Stimulated activated CD4-positive, alpha-beta T cell treated with anti-CD3 and anti-CD28 coated beads, Interleukin-1b, Interleukin-23, amount 100 ng/mL, for 1 hour (primary cell): Measurements from ENCODE around the gene TCF4.

Experiments used
- DNase-seq, 2 donors: peaks; one replicate each; pipeline ENCODE4 v3.0.0-alpha.2; 2020; ENCODE audit warnings: low read depth in 2 of 2

TCF4 gene

DNA sequence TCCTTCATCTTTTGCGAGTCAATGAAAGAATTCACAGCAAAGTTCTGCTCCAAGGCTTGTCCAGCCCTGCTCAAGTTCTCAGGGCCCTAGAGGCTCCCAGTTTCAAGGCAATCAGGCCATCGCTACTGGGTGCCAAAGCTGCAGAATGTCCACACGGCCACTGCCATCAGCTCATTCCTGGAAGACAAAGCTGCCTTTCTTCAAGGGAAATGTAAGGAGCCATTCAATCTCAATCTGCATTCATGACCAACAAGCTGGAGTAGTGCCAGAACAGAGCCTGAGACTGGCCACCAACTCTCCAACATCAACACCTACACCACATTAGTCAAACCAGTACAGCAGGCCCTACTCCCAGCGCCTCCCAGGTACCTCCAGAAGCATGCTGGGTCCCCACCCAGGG lies 202.2 kb downstream of the TCF4 start:
- DNase-seq: no peak

DNA sequence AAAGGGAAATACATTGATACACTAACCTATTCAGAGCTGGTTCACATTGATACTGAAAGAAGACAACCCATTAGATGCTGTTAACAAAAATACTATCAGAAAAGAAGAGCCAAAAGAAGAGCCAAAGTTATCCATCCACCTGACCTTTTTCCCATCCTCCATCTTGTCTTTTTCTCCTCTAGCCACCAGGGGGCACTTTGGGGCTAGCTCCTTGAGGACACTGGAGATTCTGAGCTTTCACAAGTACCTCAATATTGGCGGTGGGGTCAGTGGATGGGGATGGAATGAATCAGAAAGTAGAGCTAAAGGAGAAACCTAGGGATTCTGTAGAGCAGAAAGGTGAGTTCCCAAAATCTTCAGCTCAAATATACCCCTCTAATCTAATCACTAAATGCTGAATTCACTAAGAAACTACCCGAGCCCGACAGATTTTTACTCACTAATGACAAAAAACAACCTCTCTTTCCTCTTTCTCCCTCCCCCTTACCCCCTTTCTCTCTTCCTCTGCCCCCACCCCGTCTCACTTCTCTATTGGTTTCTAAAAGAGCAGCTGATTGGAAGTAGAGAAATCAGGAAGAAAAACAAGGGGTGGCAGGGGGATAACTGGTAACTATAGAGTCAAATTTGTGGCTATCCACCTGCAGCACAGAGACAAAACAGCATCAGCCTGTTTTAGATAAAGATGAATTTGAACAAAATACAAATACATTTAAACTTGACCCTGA lies 203.3 kb downstream of the TCF4 start:
- no peak for DNase-seq

DNA sequence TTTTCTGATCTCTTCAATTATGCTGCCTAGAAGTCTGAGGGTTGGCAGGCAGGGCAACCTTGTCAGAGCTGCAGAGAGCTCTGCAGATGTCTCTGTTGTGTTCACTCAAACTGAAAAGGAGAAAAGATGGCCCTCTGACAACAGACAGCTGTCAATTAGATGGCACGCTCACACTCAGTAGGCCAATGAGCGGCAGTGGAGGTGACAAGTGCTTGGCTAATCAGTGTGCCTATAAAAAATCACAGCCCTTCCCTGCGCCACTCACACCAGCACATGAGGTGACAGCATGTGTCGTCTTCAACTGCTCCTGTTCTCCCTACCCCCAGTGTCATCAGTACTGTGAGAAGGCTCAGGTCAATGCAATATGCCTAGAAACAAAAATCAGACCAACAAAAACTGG lies 203.9 kb downstream of the TCF4 start:
- DNase-seq: no peak

DNA sequence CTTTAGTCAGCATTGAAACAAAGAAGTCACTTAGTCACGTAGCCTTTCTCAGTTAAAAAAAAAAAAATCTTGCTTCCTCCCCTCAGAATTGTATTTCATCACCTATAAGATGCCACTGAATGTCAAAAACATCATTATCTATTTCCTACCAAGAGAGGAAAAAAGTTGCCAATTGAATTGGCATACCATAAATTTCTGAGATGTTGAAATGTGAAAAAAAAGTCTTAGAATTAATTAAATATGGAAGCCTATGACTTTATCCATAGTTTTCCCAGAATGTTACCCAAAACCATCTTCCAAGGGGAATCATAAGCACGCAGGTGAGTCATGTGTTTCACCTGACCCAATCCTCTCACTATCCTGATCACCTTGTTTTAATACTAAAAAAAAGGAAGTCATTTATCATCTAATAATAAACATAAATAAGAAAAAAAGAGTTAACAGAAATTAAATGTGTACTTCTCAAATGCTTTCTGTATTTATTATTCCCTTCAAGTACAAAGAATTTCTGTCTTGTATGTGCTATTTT lies 205.7 kb downstream of the TCF4 start:
- DNase-seq: no peak

DNA sequence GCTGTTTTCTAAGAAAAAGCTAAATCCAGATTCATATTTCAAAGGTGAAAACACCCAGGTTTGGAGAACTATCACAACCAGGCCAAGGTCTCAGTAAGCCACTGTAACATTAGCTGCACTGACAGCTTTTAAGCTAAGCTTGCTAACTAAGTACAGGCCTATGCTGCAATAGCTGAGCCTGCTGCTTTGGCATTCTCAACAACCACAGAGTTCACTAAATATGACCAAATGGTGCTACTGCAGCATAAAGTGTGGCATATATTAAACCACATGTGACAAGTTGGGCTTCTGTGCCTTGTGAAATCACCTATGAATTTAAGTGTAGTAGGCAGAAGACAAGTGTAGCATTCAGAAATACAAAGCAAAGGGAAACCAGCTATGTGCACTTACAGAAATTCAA lies 206.7 kb downstream of the TCF4 start:
- DNase-seq: no peak

DNA sequence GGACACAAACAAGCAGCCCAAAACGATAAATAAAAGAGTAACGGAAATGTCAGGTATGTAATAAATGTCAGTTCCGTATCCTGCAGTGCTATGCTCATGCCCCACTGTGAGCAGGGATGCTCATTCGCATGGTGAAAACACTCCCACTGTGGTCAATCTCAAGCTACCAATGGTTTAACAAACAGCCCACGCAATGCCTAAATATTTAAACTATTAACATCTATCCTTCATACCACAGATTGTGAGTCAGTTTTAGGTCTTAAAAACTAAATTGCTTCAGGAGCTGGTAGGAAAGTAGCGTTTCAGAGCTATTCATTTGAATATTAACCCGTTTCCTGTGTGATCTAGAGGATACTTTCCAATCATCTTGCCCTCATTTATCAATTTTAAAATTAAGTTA lies 207.4 kb downstream of the TCF4 start:
- DNase-seq: no peak

DNA sequence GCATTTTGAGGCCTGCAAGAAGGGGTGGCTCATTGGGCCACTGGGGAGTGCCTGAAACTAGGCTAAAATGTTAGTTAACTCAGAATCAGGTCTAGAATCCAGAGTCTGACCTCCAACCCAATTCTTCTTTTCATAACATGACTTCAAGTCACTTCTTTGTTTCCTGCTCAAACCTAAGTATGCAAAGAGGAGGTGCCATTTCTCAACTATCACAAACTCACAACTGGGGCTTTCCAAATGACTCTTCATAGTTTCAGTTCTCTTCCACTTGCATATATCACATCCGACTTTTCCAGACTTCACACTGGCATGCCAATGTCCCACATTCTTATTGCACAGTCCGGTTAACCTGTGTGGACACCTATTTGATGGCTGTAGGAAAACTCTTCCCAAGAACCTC lies 211.6 kb downstream of the TCF4 start:
- DNase-seq: no peak

DNA sequence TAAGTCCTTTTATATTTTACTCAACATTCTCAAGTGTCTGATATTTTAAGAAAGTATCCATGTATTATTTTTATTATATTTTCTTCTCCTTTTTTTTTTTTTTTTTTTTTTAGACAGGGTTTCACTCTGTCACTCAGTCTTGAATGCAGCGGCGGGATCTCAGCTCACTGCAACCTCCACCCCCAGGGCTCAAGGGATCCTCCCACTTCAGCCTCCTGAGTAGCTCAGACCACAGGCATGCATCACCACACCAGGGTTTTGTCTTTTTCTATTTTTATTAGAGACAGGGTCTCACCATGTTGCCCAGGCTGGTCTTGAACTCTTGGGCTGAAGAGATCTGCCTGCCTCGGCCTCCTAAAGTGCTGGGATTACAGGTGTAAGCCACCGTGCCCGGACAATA lies 212.1 kb downstream of the TCF4 start:
- DNase-seq: no peak

DNA sequence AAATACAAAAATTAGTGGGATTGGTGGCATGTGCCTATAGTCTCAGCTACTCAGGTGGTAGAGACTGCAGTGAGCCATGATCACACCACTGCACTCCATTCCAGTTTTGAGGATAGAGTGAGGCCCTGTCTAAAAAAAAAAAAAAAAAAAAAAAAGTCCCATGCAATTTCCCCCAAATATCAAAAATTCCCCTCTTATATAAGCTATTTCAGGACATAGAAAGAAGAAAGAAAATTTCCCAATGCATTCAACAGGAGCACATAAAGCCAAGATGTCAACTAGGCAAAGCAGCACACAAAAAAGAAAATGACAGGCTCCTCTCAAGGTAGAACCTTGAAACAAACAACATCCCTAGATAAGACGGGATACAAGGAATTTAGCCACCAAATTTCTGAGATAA lies 213.3 kb downstream of the TCF4 start:
- no peak for DNase-seq

DNA sequence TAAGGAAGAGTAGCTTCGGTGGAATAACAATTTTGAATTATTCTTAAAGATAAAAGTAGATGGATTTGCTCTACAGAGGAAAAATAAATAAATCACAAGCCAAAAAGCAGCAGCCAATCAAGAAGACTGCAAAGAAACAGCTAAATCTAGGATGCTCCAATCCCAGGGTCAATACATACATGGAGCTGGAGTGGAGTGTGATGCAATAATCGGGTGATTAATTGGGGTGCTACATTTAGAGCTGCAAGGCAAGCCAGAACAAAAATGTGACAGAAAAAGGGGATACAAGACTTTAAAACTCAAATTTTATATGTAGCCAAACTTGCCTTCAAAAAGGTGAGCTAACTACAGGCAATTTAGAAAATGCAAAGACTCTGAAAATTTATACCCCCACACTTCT lies 215.8 kb downstream of the TCF4 start:
- no peak for DNase-seq

DNA sequence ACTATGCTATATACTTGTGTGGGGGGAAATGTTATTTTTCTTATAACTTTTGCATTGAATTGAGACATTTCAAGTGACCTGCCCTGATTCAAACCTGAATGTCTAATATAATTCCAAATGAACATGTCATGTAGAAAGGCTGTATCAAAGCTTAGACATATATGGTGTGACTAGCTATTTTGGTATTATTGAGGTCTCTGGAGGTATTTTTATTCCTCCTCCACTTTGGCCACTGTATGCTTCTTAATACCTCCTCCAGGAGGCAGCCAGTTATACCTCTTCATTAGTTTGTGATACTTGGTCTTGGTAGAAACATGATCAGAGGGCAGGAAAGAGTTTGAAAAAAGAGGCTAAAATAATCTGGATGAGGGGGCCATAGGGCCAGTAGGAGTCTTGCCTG lies 217.1 kb downstream of the TCF4 start:
- DNase-seq: no peak

DNA sequence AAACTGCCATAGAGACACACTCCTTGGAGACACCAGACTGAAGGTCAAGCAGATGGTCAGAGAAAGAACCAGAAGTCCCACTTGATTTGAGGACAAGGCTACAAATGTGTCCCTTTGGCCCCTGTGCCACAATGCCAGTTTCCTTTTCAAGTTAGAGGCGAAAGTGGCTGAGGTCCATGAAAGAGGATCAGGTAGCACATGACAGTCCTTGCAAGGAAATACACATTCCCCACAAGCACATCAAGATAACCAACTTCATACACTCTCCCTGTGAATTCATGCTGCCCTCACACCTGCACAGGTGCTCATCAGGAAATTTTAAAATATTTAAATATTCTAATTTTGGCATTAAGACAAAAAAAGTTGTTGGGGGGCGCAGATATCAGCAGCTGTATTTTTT lies 218.6 kb downstream of the TCF4 start:
- DNase-seq: no peak

DNA sequence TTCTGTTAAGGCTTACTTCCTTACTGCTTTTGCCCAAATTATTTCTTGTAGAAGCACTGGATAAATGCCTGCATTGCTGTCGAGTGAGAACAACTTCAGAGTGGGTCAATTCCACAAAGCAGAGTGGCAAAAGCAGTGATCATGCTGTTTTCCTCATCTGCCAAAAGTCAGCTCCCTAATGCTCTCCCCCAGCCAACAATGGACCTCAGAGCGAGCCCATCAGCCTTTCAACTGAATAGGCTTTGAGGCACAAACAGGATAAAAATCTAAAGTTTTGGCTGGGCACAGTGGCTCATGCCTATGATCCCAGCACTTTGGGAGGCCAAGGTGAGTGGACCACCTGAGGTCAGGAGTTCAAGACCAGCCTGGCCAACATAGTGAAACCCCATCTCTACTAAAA lies 222.7 kb downstream of the TCF4 start:
- no peak for DNase-seq

DNA sequence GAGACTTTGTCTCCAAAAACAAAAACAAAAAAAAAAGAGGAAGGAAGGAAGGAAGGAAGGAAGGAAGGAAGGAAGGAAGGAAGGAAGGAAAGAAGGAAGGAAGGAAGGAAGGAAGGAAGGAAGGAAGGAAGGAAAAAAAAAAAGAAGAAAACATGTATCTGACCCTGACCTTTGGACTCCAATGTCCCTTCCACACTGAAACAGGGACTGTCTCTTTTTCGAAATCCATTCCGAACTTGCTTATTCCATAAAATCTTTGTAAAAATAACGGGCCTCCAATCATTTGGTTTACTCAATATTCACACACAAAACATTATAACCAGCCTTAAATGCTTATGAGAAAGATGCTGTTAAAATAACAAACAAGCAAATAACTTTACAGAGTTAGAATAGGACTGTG lies 225.7 kb downstream of the TCF4 start:
- no peak for DNase-seq

DNA sequence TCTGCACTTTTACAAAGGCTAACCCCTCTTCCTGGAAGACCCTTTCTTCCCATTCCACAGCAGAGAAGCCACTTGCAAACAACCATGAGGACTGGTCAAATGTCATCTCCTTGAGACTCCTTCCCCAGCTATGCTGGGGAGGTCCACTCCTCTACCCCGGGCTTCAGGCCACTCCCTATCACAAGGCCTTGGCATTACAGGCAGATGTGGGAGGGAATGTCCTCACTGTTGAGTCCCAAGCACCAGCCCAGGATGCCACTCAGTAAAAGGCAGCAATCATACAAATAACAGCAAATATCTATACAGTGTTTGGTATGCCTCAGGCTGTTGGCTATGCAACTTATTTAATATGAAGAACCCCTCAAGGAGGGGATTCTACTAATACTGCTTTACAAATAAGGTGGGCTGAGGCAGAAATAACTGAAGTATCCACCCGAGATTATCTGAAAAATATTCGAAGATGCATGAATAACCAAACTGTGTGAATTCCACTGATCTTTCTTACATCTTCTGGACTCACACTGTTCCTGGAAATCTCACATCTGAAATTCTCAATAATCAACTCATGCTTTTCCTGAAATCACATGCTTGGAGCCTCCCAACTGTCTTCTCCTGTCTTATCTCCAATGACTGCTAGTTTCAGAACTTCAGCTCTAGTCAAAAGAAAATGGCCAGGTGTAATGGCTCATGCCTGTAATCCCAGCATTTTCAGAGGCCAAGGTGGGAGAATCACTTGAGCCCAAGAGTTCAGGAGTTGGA lies 226.3 kb downstream of the TCF4 start:
- no peak for DNase-seq

DNA sequence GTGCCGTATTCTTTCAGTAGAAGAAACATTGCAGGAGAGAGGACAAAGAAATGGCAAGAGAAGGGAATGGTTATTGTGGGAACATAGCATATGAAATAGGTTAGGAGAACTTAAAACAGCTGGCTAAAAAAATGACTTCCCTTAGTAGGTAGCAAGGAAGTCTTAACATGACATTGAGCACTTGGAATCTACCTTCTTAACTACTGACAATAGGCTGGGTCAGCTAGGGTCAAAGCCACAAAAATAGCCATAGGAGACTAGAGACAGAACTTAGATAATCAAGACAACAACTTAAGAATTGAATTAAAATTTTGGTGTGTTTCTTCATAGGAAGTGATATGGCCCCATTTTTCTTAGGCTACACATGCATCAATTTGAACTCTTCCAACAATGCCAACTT lies 227.9 kb downstream of the TCF4 start:
- DNase-seq: no peak

DNA sequence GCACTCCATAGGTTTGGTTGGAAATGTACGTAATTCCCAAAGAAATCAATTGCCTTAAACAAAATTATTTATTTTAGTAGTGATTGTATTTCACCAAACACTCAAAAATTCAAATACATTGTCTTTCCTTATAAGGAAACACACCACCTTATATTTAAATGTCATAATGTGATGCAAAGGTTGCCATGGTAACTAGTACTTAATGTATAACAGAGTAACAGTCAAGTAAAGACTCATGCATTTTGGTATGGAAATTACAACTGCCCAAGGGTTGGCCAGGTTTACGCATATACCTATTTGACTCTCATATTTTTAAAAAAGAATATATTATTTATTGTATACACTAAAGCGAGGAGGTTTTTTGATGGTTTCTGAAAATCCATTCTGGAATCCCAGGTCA lies 231.2 kb downstream of the TCF4 start:
- DNase-seq: no peak

DNA sequence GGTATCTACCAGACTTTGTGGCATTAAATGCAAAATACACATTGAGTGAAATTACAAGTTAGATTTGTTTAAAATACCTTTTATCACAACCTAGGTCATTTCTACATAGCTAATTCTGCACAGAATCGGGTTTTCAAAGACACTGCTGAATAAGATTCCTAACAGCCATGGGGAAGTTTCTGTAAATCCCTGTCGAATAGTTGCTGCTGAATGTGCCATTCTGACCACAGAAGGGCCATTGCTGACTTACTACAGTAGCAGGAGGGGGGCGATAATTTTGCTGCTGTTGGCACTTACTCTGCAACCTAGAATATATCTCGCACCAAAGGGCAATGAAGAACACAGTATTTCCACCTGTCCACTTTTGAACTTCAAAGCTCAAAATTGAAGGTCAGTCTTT lies 232.8 kb downstream of the TCF4 start:
- no peak for DNase-seq

DNA sequence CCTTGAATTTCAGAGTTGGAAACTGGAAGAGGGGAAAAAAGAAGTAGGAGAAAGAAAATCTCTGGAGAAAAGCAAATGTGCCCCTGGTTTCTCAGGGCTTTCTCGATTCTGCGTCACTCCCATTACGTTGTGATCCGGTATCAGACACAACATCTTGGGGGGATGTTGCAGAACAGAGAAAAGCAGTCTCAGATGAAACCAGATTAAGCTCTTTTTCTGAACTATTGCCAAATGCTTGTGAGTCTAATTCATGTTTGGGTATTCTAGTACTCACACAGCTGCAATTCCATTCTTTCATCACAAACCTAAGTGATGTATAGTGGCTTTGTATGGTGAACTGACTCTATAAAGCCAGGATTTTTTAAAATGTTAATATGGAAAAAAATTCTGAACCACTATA lies 233.2 kb downstream of the TCF4 start:
- DNase-seq: no peak

DNA sequence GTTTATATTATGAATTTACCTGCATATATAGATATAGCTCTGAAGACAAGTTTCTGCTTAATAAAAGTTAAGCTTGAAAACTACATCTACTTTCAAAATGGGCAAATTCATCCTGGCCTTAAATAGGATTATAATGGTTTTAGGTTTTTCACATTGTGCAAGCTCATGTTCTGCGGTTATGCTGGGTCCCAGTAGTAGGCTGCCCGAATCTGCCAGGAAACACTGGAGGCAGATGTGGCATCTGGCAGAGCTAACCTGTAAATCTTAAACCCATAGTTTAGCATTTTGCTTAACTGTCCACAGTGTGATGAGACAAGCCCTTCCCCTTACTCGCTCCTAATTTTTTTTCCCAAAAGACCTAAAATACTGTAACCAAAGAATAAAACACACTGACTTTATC lies 234.2 kb downstream of the TCF4 start:
- DNase-seq: no peak

DNA sequence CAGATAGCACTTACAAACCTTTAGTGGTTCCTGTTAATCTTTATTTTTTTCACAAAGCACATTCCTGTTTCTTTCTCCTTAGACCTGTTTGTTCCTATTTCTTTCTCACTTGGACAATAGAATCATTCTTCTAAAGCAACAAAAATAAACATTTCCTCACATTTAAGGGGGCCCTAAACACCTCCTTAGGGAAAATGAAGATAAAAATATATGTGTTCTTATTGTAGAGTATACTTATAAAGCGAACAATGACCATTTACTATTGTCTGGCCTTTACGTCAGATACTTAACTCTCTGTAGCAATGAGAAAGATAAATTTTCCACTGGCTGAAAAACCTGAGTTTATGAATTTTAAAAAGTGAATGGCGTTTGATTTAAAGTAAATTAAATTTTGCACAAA lies 234.6 kb downstream of the TCF4 start:
- no peak for DNase-seq

DNA sequence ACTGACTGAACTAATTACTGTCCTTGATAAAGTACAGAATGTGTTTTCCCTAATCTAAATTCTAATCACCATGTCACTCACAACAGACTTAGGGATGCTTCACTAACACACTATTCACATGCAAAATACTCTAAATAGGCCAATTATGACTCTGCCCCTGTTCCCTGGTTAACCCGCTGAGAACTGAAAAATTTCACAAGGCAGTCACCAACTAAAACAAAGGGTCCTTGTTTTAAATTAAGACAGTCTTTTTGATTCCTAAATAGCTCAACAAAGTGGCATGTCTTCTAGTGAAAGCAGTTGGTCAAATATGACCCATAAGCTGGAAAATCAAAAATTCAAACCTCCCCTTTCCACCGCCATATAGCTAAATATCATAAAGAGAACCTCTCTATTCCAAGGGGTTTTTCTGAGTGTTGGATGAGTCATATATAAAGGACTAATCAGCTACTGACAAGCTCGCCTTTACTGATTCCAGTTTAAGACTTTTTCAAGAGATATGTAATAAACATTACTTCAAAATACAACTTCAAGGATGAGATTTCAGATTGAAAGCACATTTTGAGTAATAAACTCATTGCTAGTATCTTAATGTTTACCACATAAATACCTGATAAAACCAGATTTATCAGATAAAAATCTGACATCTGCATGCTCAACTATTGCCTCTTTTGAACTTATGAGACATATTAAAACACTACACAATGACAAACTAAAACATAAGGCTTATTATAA lies 235.8 kb downstream of the TCF4 start:
- DNase-seq: no peak

DNA sequence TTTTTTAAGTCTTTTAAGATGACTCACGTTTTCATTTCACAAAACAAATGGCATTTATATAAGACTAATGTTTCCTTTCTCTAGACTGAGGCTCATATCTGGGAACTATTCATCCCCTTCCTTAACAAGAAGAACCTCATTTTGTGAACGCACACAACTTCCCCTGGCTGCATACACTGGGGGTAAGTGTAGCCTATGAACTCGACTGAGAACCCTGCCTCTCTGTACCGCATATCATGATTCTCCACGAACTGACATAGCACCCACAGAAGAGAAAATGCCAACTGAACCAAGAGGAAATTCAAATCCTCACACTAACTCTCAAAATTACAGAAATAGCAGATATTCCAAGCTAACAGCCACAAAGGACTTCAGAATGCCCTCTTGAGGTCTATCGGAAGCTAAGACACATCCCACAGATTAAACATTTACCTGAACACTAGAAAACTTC lies 236.7 kb downstream of the TCF4 start:
- DNase-seq: no peak
